ENCODE data around the gene PRKAB1.

The PRKAB1 gene

GRCh38 chr12:119672194-119672593 is 4.3 kb downstream of the PRKAB1 start:
- no peaks in the 10 kb centered on the region for H3K27me3 Mint-ChIP-seq
- H3K27ac Mint-ChIP-seq = peak overlapping the region; percentile 10 to 78

GRCh38 chr12:119673634-119674033 is 5.7 kb downstream of the PRKAB1 start:
- DNase-seq (no peak), ATAC-seq (peak; percentile 72)
- Mint-ChIP-seq H3K27me3 (no peaks in the 10 kb centered on the region), H3K4me1 (peaks cover 57% of the 10 kb centered on the region), H3K9me3 (no peaks in the 10 kb centered on the region), H3K27ac (peak overlapping the region; percentile 86), H3K4me3 (peak overlapping the region; percentile 43 to 70)

More at GRCh38 chr12:119672194-119672593, 4.3 kb downstream of the PRKAB1 start:
- peaks cover 59% of the 10 kb centered on the region for H3K4me1 Mint-ChIP-seq
- no peak for DNase-seq
- no peaks in the 10 kb centered on the region for H3K9me3 Mint-ChIP-seq
- H3K4me3 Mint-ChIP-seq = peak overlapping the region in 1 of 2 donors; percentile 70
- ATAC-seq = no peak

- DNase-seq = no peak
- no peaks in the 10 kb centered on the region for H3K9me3 Mint-ChIP-seq
- ATAC-seq = no peak
- H3K4me1 Mint-ChIP-seq = peaks cover 53% of the 10 kb centered on the region
- no peak overlapping the region for H3K4me3 Mint-ChIP-seq
- peak overlapping the region in 1 of 2 donors; percentile 86 for H3K27ac Mint-ChIP-seq
- no peaks in the 10 kb centered on the region for H3K27me3 Mint-ChIP-seq
These were observed 6.6 kb downstream of the PRKAB1 start for GRCh38 chr12:119674560-119674959.

GRCh38 chr12:119676022-119676421 is 8.1 kb downstream of the PRKAB1 start:
- peak overlapping the region in 1 of 2 donors; percentile 37 for H3K27ac Mint-ChIP-seq
- ATAC-seq = no peak
- H3K4me1 Mint-ChIP-seq = peaks cover 39% of the 10 kb centered on the region
- no peaks in the 10 kb centered on the region for H3K9me3 Mint-ChIP-seq
- H3K27me3 Mint-ChIP-seq = no peaks in the 10 kb centered on the region
- DNase-seq = no peak
- H3K4me3 Mint-ChIP-seq = no peak overlapping the region

GRCh38 chr12:119676573-119676972 is 8.6 kb downstream of the PRKAB1 start:
- H3K27me3 Mint-ChIP-seq = no peaks in the 10 kb centered on the region
- ATAC-seq (no peak), DNase-seq (no peak)
- peak overlapping the region in 1 of 2 donors; percentile 37 for H3K27ac Mint-ChIP-seq
- no peak overlapping the region for H3K4me3 Mint-ChIP-seq
- peaks cover 35% of the 10 kb centered on the region for H3K4me1 Mint-ChIP-seq
- no peaks in the 10 kb centered on the region for H3K9me3 Mint-ChIP-seq

- H3K27me3 Mint-ChIP-seq = no peaks in the 10 kb centered on the region
- H3K9me3 Mint-ChIP-seq = no peaks in the 10 kb centered on the region
- H3K4me1 Mint-ChIP-seq = peaks cover 31% of the 10 kb centered on the region
- H3K27ac Mint-ChIP-seq = no peak overlapping the region
- H3K4me3 Mint-ChIP-seq = no peak overlapping the region
- ATAC-seq (no peak), DNase-seq (no peak)
These were observed 10.5 kb downstream of the PRKAB1 start for GRCh38 chr12:119678459-119678858.

- Mint-ChIP-seq H3K4me3 (no peak overlapping the region), H3K4me1 (peaks cover 25% of the 10 kb centered on the region), H3K27me3 (no peaks in the 10 kb centered on the region), H3K9me3 (no peaks in the 10 kb centered on the region), H3K27ac (no peak overlapping the region)
- ATAC-seq = no peak
- no peak for DNase-seq
These were observed 11.1 kb downstream of the PRKAB1 start for GRCh38 chr12:119679081-119679480.

- ATAC-seq (no peak), DNase-seq (no peak)
- Mint-ChIP-seq H3K4me1 (peaks cover 20% of the 10 kb centered on the region), H3K27me3 (no peaks in the 10 kb centered on the region), H3K9me3 (no peaks in the 10 kb centered on the region), H3K27ac (no peak overlapping the region), H3K4me3 (no peak overlapping the region)
These were observed 11.6 kb downstream of the PRKAB1 start for GRCh38 chr12:119679490-119679889.

- peaks cover 17% of the 10 kb centered on the region for H3K4me1 Mint-ChIP-seq
- H3K9me3 Mint-ChIP-seq = no peaks in the 10 kb centered on the region
- H3K27me3 Mint-ChIP-seq = no peaks in the 10 kb centered on the region
- ATAC-seq (no peak), DNase-seq (no peak)
- H3K27ac Mint-ChIP-seq = peak overlapping the region in 1 of 2 donors; percentile 33
- H3K4me3 Mint-ChIP-seq = no peak overlapping the region
These were observed 13.2 kb downstream of the PRKAB1 start for GRCh38 chr12:119681111-119681510.

GRCh38 chr12:119681728-119682638 is 14.1 kb downstream of the PRKAB1 start:
- H3K9me3 Mint-ChIP-seq = no peaks in the 10 kb centered on the region
- ATAC-seq = peak; percentile 77

GRCh38 chr12:119682639-119683252 is 14.8 kb downstream of the PRKAB1 start:
- no peaks in the 10 kb centered on the region for H3K9me3 Mint-ChIP-seq
- H3K27me3 Mint-ChIP-seq = no peaks in the 10 kb centered on the region
- no peak overlapping the region for H3K4me3 Mint-ChIP-seq

More at GRCh38 chr12:119681728-119682638, 14.1 kb downstream of the PRKAB1 start:
- peak in 1 of 2 donors; percentile 28 for DNase-seq
- Mint-ChIP-seq H3K4me1 (peaks cover 17% of the 10 kb centered on the region), H3K27me3 (no peaks in the 10 kb centered on the region), H3K27ac (peak overlapping the region; percentile 73 to 81), H3K4me3 (peak overlapping the region in 1 of 2 donors; percentile 17)

GRCh38 chr12:119683413-119683812 is 15.5 kb downstream of the PRKAB1 start:
- Mint-ChIP-seq H3K4me1 (peaks cover 17% of the 10 kb centered on the region), H3K27me3 (no peaks in the 10 kb centered on the region), H3K27ac (no peak overlapping the region), H3K9me3 (no peaks in the 10 kb centered on the region), H3K4me3 (no peak overlapping the region)
- ATAC-seq = no peak
- DNase-seq = no peak

More at GRCh38 chr12:119682639-119683252, 14.8 kb downstream of the PRKAB1 start:
- ATAC-seq (no peak), DNase-seq (no peak)
- H3K4me1 Mint-ChIP-seq = peaks cover 17% of the 10 kb centered on the region
- peak overlapping the region in 1 of 2 donors; percentile 46 for H3K27ac Mint-ChIP-seq

GRCh38 chr12:119683816-119684215 is 15.9 kb downstream of the PRKAB1 start:
- H3K4me3 Mint-ChIP-seq = no peak overlapping the region
- ATAC-seq (no peak), DNase-seq (no peak)
- H3K27ac Mint-ChIP-seq = peak overlapping the region in 1 of 2 donors; percentile 27
- H3K27me3 Mint-ChIP-seq = no peaks in the 10 kb centered on the region
- peaks cover 17% of the 10 kb centered on the region for H3K4me1 Mint-ChIP-seq
- H3K9me3 Mint-ChIP-seq = no peaks in the 10 kb centered on the region

- no peaks in the 10 kb centered on the region for H3K27me3 Mint-ChIP-seq
- no peak overlapping the region for H3K27ac Mint-ChIP-seq
- peaks cover 17% of the 10 kb centered on the region for H3K4me1 Mint-ChIP-seq
- DNase-seq = no peak
- no peak for ATAC-seq
- H3K9me3 Mint-ChIP-seq = no peaks in the 10 kb centered on the region
- no peak overlapping the region for H3K4me3 Mint-ChIP-seq
These were observed 16.9 kb downstream of the PRKAB1 start for GRCh38 chr12:119684711-119685369.

- DNase-seq (no peak), ATAC-seq (no peak)
- Mint-ChIP-seq H3K9me3 (no peaks in the 10 kb centered on the region), H3K4me3 (no peak overlapping the region), H3K27me3 (no peaks in the 10 kb centered on the region), H3K4me1 (peaks cover 17% of the 10 kb centered on the region), H3K27ac (no peak overlapping the region)
These were observed 17.4 kb downstream of the PRKAB1 start for GRCh38 chr12:119685375-119685774.

Data from stimulated activated naive CD8-positive, alpha-beta T cell treated with anti-CD3 and anti-CD28 coated beads, Interleukin-15, amount 100 ng/mL, for 72 hours (primary cell).